ENCODE measurements around the gene MEOX1.

DNA sequence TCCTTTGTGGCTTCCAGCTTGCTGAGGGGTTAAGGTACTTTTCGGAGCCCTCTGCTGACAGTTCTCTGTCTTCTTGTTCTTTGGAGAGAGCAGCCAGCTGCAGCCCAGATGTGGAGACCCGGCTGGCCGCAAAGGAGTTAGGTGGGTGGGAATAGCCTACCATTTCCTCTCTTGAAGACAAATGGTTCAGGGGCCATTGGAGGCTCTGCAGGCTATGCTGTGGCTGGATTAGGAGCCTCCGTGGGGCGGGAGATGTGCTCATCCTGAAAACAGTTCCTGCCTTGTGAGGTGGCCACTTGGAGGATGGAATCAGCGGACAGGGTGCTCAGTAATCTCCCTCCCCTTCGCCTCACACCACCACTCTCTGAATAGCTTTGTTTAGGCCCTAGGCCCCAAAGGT is 30.3 kb downstream of the MEOX1 start:
- TF ChIP-seq, protein P1, sequence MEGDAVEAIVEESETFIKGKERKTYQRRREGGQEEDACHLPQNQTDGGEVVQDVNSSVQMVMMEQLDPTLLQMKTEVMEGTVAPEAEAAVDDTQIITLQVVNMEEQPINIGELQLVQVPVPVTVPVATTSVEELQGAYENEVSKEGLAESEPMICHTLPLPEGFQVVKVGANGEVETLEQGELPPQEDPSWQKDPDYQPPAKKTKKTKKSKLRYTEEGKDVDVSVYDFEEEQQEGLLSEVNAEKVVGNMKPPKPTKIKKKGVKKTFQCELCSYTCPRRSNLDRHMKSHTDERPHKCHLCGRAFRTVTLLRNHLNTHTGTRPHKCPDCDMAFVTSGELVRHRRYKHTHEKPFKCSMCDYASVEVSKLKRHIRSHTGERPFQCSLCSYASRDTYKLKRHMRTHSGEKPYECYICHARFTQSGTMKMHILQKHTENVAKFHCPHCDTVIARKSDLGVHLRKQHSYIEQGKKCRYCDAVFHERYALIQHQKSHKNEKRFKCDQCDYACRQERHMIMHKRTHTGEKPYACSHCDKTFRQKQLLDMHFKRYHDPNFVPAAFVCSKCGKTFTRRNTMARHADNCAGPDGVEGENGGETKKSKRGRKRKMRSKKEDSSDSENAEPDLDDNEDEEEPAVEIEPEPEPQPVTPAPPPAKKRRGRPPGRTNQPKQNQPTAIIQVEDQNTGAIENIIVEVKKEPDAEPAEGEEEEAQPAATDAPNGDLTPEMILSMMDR (IDR thresholded peaks at IDR 0.05) = no peak
- no peak for TF ChIP-seq POLR2A (IDR thresholded peaks at IDR 0.05)
- no peak for TF ChIP-seq POLR2AphosphoS5 (IDR thresholded peaks at IDR 0.05)
- no peak for TF ChIP-seq EP300 (IDR thresholded peaks at IDR 0.05)
